Measurements from ENCODE around the gene RHOH. TPM values are rescaled to one million over a fixed set of nuclear protein-coding genes. Genes with fewer than 3 reads are reported as not detected.

RHOH gene
- total RNA-seq, 4 donors from 2014 or later: 0.91 to 3.5 (median 1.5) TPM

- DNase-seq (ENCODE audit: low spot score in 2 of 2): no peak
- WGBS: 85% methylated on average over 13 of the region's 13 CpGs
- Histone ChIP-seq H3K4me3 (no peak overlapping the region), H3K36me3 (no peaks in the 10 kb centered on the region), H3K27me3 (no peaks in the 10 kb centered on the region), H3K9me3 (no peaks in the 10 kb centered on the region), H3K4me1 (no peaks in the 10 kb centered on the region), H3K27ac (no peak overlapping the region)
- TF ChIP-seq POLR2AphosphoS5 (IDR thresholded peaks at IDR 0.05) (no peak), POLR2A (IDR thresholded peaks at IDR 0.05) (no peak), CTCF (IDR thresholded peaks at IDR 0.05) (no peak), EP300 (IDR thresholded peaks at IDR 0.05) (no peak)
Measured at GRCh38 chr4:40211224-40212185, 14.7 kb downstream of the RHOH start.

GRCh38 chr4:40212674-40213527 is 16.1 kb downstream of the RHOH start:
- whole genome bisulfite sequencing: 61% methylated on average over 6 of the region's 6 CpGs
- no peak for DNase-seq (ENCODE audit: low spot score in 2 of 2)

GRCh38 chr4:40214038-40214437 is 17.2 kb downstream of the RHOH start:
- DNase-seq (ENCODE audit: low spot score in 2 of 2): no peak
- 88% methylated on average over 7 of the region's 7 CpGs for WGBS
- no peaks in the 10 kb centered on the region for H3K9me3 ChIP-seq
- no peaks in the 10 kb centered on the region for H3K27me3 ChIP-seq
- no peak overlapping the region for H3K4me3 ChIP-seq
- no peak overlapping the region for H3K27ac ChIP-seq
- TF ChIP-seq CTCF (IDR thresholded peaks at IDR 0.05) (no peak), POLR2A (IDR thresholded peaks at IDR 0.05) (no peak), POLR2AphosphoS5 (IDR thresholded peaks at IDR 0.05) (no peak), EP300 (IDR thresholded peaks at IDR 0.05) (no peak)
- no peaks in the 10 kb centered on the region for H3K36me3 ChIP-seq
- no peaks in the 10 kb centered on the region for H3K4me1 ChIP-seq

More at GRCh38 chr4:40212674-40213527, 16.1 kb downstream of the RHOH start:
- H3K9me3 ChIP-seq: no peaks in the 10 kb centered on the region
- no peaks in the 10 kb centered on the region for H3K4me1 ChIP-seq
- H3K27me3 ChIP-seq: no peaks in the 10 kb centered on the region
- no peak for TF ChIP-seq POLR2AphosphoS5 (IDR thresholded peaks at IDR 0.05)
- no peak for TF ChIP-seq EP300 (IDR thresholded peaks at IDR 0.05)
- H3K4me3 ChIP-seq: no peak overlapping the region
- H3K36me3 ChIP-seq: no peaks in the 10 kb centered on the region
- H3K27ac ChIP-seq: no peak overlapping the region

- WGBS: 90% methylated on average over 9 of the region's 9 CpGs
- Histone ChIP-seq H3K9me3 (no peaks in the 10 kb centered on the region), H3K4me3 (no peak overlapping the region), H3K4me1 (no peaks in the 10 kb centered on the region), H3K27ac (no peak overlapping the region), H3K36me3 (no peaks in the 10 kb centered on the region), H3K27me3 (no peaks in the 10 kb centered on the region)
- DNase-seq (ENCODE audit: low spot score in 2 of 2): no peak
- TF ChIP-seq EP300 (IDR thresholded peaks at IDR 0.05): no peak
- TF ChIP-seq POLR2A (IDR thresholded peaks at IDR 0.05): no peak
- TF ChIP-seq POLR2AphosphoS5 (IDR thresholded peaks at IDR 0.05): no peak
- TF ChIP-seq CTCF (IDR thresholded peaks at IDR 0.05): no peak
Measured at GRCh38 chr4:40214661-40215418, 18.0 kb downstream of the RHOH start.

GRCh38 chr4:40216622-40217366 is 20.0 kb downstream of the RHOH start:
- no peaks in the 10 kb centered on the region for H3K27me3 ChIP-seq
- H3K4me3 ChIP-seq: no peak overlapping the region
- H3K4me1 ChIP-seq: no peaks in the 10 kb centered on the region
- H3K36me3 ChIP-seq: no peaks in the 10 kb centered on the region
- H3K9me3 ChIP-seq: no peaks in the 10 kb centered on the region
- H3K27ac ChIP-seq: no peak overlapping the region
- TF ChIP-seq EP300 (IDR thresholded peaks at IDR 0.05) (no peak), POLR2A (IDR thresholded peaks at IDR 0.05) (no peak), POLR2AphosphoS5 (IDR thresholded peaks at IDR 0.05) (no peak), CTCF (IDR thresholded peaks at IDR 0.05) (no peak)
- DNase-seq (ENCODE audit: low spot score in 2 of 2): no peak
- WGBS: 73% methylated on average over 4 of the region's 4 CpGs

Data from suprapubic skin (tissue), 4 donors.